Measurements from ENCODE around the gene ATG4D.
"Not testable (repeated sequence)": the region's sequence is repeated elsewhere in the genome, so short reads cannot be mapped to it uniquely, and the experiment has no call there.

DNA sequence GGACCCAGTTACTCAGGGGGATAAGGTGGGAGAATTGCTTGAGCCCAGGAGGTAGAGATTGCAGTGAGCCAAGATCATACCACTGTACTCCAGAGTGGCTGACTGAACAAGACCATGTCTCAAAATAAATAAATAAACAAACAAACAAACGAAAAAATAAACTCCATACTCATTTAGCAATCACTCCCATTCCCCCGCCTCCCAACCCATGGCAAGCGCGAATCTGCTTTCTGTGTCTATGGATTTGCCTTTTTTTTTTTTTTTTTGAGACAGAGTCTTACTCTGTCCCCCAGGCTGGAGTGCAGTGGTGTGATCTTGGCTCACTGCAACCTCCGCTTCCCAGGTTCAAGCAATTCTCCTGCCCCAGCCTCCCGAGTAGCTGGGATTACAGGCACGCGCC, 16.8 kb upstream of the ATG4D start:
- not testable (repeated sequence) for TF ChIP-seq EZH2 (IDR thresholded peaks at IDR 0.05; ENCODE audit: insufficient read depth, poor library complexity, severe bottlenecking); EZH2phosphoT487 (IDR thresholded peaks at IDR 0.05; ENCODE audit: insufficient read depth, low read depth)

Measured in GM23248 (cell line).